A549 (cell line): ENCODE measurements around the gene LINGO4. TPM values are rescaled to one million over a fixed set of nuclear protein-coding genes. Genes with fewer than 3 reads are reported as not detected.

ENCODE experiments used
- ATAC-seq, 2 experiments: fragments of 200-7000 bp in 1 of 2; fragments of >200 bp in 1 of 2; cut with Nextera tagmentation in 1 of 2; cut with Tn5 transposase in 1 of 2; 3 replicates each; pipeline versions ENCODE4 v1.8.0 to v1.9.1; 2018 to 2020; ENCODE audit warnings: mild to moderate bottlenecking in 1 of 2, moderate library complexity in 1 of 2
- CTCF ChIA-PET: fragments of 300-600 bp; sonication (Branson Sonifier 250); formaldehyde crosslinking; extraction: SDS; loops from one replicate; lab custom pipeline; 2021; ENCODE audit warnings: antibody characterized with exemption, inconsistent platforms; lab: Yijun Ruan, JAX
- POLR2A ChIA-PET: fragments of 350-600 bp; formaldehyde crosslinking; extraction: SDS; loops from one replicate; lab custom pipeline; 2021; ENCODE audit warnings: antibody characterized with exemption, inconsistent platforms; lab: Yijun Ruan, JAX
- DNase-seq, 2 experiments: peaks; one replicate each; pipeline versions ENCODE4 v3.0.0 to v3.0.0-alpha.2; 2011 to 2016; ENCODE audit warnings: low read depth in 1 of 2, low spot score in 1 of 2
- FAIRE-seq: peaks from 2 replicates; lab custom pipeline; 2011; peaks lifted over from hg19 to GRCh38; lab: Jason Lieb, UNC
- H3K27ac ChIP-seq, 2 experiments: fragments of >200 bp; sonication (Bioruptor Twin); formaldehyde crosslinking; 3 replicates each; pipeline ENCODE4 v1.5.1; 2016 to 2017
- H3K4me1 ChIP-seq: fragments of >200 bp; sonication (Bioruptor Twin); formaldehyde crosslinking; 3 replicates; pipeline ENCODE4 v1.6.1; 2016
- H3K4me2 ChIP-seq: fragments of >200 bp; sonication (Bioruptor Twin); formaldehyde crosslinking; 3 replicates; pipeline ENCODE4 v1.6.1; 2016
- H3K4me3 ChIP-seq: fragments of >200 bp; sonication (Bioruptor Twin); formaldehyde crosslinking; 3 replicates; pipeline ENCODE4 v1.5.1; 2016
- H3K9me3 ChIP-seq: fragments of >200 bp; sonication (Bioruptor Twin); formaldehyde crosslinking; 3 replicates; pipeline ENCODE4 v1.6.1; 2016
- EHF ChIP-seq: fragments of 250-450 bp; sonication (Bioruptor Pico); IDR thresholded peaks from 2 replicates; pipeline ENCODE4 v1.5.0; 2020; ENCODE audit warnings: mild to moderate bottlenecking
- GATA3 ChIP-seq: IDR thresholded peaks from 2 replicates; pipeline ENCODE4 v1.6.1; 2012; ENCODE audit warnings: borderline replicate concordance
- HDAC2 ChIP-seq: fragments of 200-600 bp; sonication (generic); IDR thresholded peaks from 2 replicates; pipeline ENCODE4 v1.6.1; 2016
- HEYL ChIP-seq: fragments of 250-450 bp; sonication (Bioruptor Pico); IDR thresholded peaks from 2 replicates; pipeline ENCODE4 v1.8.0; 2021; ENCODE audit warnings: mild to moderate bottlenecking, moderate library complexity
- HOXB5 ChIP-seq: fragments of 250-450 bp; sonication (Bioruptor Pico); IDR thresholded peaks from 2 replicates; pipeline ENCODE4 v1.5.0; 2020; ENCODE audit warnings: mild to moderate bottlenecking, moderate library complexity
- JUN ChIP-seq, 2 experiments: fragments of >200 bp; sonication (Bioruptor Twin); formaldehyde crosslinking; IDR thresholded peaks; 2 replicates in 1 of 2; 3 replicates in 1 of 2; pipeline ENCODE4 v1.6.1; 2016 to 2017
- MAZ ChIP-seq: fragments of 150-350 bp; IDR thresholded peaks from 2 replicates; pipeline ENCODE4 v1.6.1; 2014; ENCODE audit warnings: antibody characterized with exemption, low read depth, low read length, borderline replicate concordance
- POLR2AphosphoS2 ChIP-seq: conservative IDR thresholded peaks from 2 replicates; pipeline ENCODE4 v1.6.1; 2012; ENCODE audit warnings: low read length, improper control_type of control experiment, inconsistent platforms
- RARB ChIP-seq: fragments of 250-450 bp; sonication (Bioruptor Pico); IDR thresholded peaks from 2 replicates; pipeline ENCODE4 v1.8.0; 2021; ENCODE audit warnings: mild to moderate bottlenecking, moderate library complexity
- RCOR1 ChIP-seq: fragments of 150-350 bp; IDR thresholded peaks from 2 replicates; pipeline ENCODE4 v1.6.1; 2014; ENCODE audit warnings: antibody characterized with exemption, low read length, low read depth
- RFX5 ChIP-seq: fragments of 450-650 bp; IDR thresholded peaks from 2 replicates; pipeline ENCODE4 v1.7.1; 2014; ENCODE audit warnings: antibody characterized with exemption, mild to moderate bottlenecking, moderate library complexity
- SREBF2 ChIP-seq: fragments of 450-650 bp; IDR thresholded peaks from 2 replicates; pipeline ENCODE4 v1.6.1; 2014; ENCODE audit warnings: mild to moderate bottlenecking, moderate library complexity
- TFCP2L1 ChIP-seq: fragments of 250-450 bp; sonication (Bioruptor Pico); IDR thresholded peaks from 2 replicates; pipeline ENCODE4 v1.5.0; 2021; ENCODE audit warnings: mild to moderate bottlenecking
- ZNF302 ChIP-seq: fragments of 250-450 bp; sonication (Bioruptor Pico); IDR thresholded peaks from 2 replicates; pipeline ENCODE4 v1.9.0; 2021; ENCODE audit warnings: inconsistent platforms, mild to moderate bottlenecking, moderate library complexity
- WGBS: methylation state at CpG from one replicate; pipeline ENCODE4 v1.1.6; 2017; ENCODE audit errors: missing lambda C conversion rate; 5-methylcytosine and 5-hydroxymethylcytosine counted together
- polyA plus RNA-seq, 4 experiments: library from polyadenylated mRNA; depleted of rRNA in 3 of 4; stranded (reverse); fragments of >200 nt; fragmentation: RNase III in 1 of 4; extraction: RNeasy Plus Mini Kit Qiagen cat#74134 plus additional on column Dnase treatment in 1 of 4; gene quantifications; 2 replicates in 3 of 4; 3 replicates in 1 of 4; pipeline ENCODE4 v1.2.3, GENCODE V29; 2011 to 2017
- TF ChIP-seq, protein P1 (sequence below): fragments of 250-450 bp; sonication (Bioruptor Pico); IDR thresholded peaks from 2 replicates; pipeline ENCODE4 v1.5.0; 2021; ENCODE audit warnings: mild to moderate bottlenecking, moderate library complexity, borderline replicate concordance
- TF ChIP-seq, protein P2 (sequence below): IDR thresholded peaks from 2 replicates; pipeline ENCODE4 v1.6.1; 2012
- TF ChIP-seq, protein P3 (sequence below): fragments of >200 bp; sonication (Bioruptor Twin); formaldehyde crosslinking; IDR thresholded peaks from 3 replicates; pipeline ENCODE4 v1.6.1; 2016
- TF ChIP-seq, protein P4 (sequence below): fragments of >200 bp; sonication (Bioruptor Twin); formaldehyde crosslinking; IDR thresholded peaks from 3 replicates; pipeline ENCODE4 v1.5.1; 2016
- TF ChIP-seq, protein P5 (sequence below): fragments of 150-350 bp; IDR thresholded peaks from 2 replicates; pipeline ENCODE4 v1.6.1; 2014; ENCODE audit warnings: low read depth, mild to moderate bottlenecking, low read length

The LINGO4 gene
- polyA plus RNA-seq, 2 of the 4 experiments (the other 2 are of a cell fraction), result not detected

DNA sequence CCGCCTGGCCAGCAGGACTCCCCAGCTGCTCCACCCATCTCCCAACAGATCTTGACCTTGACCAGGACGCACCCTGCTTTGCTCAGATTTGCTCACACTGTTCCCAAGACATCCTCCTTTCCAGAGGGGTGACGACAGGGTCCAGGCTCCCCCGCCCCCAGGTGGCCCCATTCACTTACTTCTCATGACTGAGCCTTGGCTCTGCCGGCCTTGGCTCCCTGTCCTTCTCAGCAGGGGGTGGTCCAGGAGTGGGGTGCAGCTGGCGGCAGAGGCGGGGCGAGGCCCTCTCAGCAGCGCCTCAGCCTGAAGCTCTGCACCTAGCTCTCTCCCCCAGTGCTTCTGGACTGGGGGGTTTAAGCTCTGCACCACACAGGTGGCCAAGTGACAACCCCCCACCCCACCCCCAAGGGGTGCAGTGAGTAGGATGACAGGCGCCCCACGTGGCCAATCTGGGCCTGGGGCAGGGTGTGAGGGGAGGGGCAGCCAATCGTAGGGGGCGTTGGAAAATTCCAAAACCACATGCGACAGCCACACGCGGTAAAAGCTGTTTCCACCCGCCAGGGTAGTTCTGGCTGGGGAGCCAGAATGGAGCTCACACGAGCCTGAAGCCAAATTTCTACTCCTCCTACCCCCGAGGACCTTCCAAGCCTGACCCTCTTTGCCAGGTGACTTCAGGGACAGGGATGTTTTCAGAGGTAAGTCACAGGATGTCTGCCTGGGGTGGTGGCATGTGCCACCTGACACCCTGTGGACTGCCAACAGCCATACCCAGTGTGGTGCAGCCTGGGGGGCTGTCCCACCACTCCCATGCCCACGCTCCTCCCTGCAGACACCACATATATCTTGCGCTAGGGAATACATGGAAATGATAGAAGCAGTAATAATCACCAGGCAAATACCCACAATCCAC, 20.8 kb upstream of the LINGO4 start (continued):
- TF ChIP-seq ZNF302, result no peak

DNA sequence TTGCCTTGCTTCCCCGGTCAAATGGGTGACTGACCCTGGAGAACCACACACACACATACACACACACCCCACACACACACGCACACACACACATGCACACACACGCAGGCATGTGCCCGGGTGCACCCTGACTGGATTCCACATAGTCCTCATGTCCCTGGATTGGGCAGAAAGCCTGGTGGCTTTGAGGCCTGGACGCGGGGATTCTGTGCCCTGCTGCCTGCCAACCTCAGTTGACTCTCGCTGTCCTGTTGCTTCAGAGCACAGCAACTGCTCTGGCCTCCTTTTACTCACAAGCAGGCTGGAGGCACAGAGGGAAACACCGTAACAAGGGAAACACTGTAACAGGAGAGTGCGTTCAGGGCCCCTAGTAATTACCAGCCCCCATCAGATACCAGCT, 20.0 kb upstream of the LINGO4 start:
- Histone ChIP-seq H3K4me1 (peaks cover 10% of the 10 kb centered on the region), H3K4me3 (no peak overlapping the region), H3K9me3 (no peaks in the 10 kb centered on the region), H3K27ac (no peak overlapping the region), H3K4me2 (no peak overlapping the region)
- WGBS, result 75% methylated on average over 9 of the region's 9 CpGs
- ChIA-PET POLR2A (no interaction called here), CTCF (interaction anchor here (1.1 to 8.7 kb wide), 4 partner anchors 8 to 90 kb away, joined by 3 to 77 read pairs (median 4); no protein-coding TSS in a partner anchor)
- no peak for TF ChIP-seq MAZ
- TF ChIP-seq SREBF2, result no peak
- no peak for TF ChIP-seq RFX5
- TF ChIP-seq RCOR1, result no peak
- FAIRE-seq (no peak), DNase-seq (no peak), ATAC-seq (no peak)

DNA sequence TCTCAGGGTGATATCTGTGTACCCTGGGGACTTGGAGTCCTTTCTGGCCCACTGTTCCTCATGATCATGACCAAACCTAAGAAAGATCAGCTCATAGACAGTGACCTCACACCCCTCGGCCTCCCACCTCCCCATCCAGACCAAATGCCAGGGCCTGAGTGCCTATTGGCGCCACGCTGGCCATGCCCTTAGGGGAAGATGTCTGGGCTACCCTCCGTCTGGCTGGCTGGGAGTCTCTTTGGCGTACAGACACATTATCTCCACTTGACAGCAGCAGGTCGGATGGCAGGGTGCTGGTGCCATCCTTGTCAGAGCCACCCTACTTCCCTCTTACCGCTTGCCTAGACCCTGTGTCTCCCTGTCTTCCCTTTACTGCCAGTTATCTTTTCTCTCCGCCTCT, 18.0 kb upstream of the LINGO4 start:
- CTCF ChIA-PET, result interaction anchor here (0.9 to 8.7 kb wide), 6 partner anchors 10 to 44 kb away, joined by 3 to 77 read pairs (median 4); no protein-coding TSS in a partner anchor

More for the DNA sequence above, 18.0 kb upstream of the LINGO4 start:
- H3K4me1 ChIP-seq, result peaks cover 16% of the 10 kb centered on the region
- H3K27ac ChIP-seq, result no peak overlapping the region
- no peaks in the 10 kb centered on the region for H3K9me3 ChIP-seq
- no peak overlapping the region for H3K4me2 ChIP-seq
- POLR2A ChIA-PET, result no interaction called here
- DNase-seq, result no peak
- ATAC-seq, result no peak
- FAIRE-seq, result no peak
- 62% methylated on average over 8 of the region's 8 CpGs for WGBS
- TF ChIP-seq RFX5 (no peak), POLR2AphosphoS2 (no peak), JUN (IDR thresholded peaks at IDR 0.05) (no peak), RCOR1 (no peak), HEYL (no peak), GATA3 (no peak), HOXB5 (CRISPR knock-in tag) (no peak), RARB (CRISPR knock-in tag) (no peak), EHF (CRISPR knock-in tag) (no peak), TFCP2L1 (CRISPR knock-in tag) (no peak), HDAC2 (no peak)
- TF ChIP-seq, protein P1, sequence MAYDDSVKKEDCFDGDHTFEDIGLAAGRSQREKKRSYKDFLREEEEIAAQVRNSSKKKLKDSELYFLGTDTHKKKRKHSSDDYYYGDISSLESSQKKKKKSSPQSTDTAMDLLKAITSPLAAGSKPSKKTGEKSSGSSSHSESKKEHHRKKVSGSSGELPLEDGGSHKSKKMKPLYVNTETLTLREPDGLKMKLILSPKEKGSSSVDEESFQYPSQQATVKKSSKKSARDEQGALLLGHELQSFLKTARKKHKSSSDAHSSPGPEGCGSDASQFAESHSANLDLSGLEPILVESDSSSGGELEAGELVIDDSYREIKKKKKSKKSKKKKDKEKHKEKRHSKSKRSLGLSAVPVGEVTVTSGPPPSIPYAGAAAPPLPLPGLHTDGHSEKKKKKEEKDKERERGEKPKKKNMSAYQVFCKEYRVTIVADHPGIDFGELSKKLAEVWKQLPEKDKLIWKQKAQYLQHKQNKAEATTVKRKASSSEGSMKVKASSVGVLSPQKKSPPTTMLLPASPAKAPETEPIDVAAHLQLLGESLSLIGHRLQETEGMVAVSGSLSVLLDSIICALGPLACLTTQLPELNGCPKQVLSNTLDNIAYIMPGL (CRISPR knock-in tag), result no peak
- TF ChIP-seq, protein P2, sequence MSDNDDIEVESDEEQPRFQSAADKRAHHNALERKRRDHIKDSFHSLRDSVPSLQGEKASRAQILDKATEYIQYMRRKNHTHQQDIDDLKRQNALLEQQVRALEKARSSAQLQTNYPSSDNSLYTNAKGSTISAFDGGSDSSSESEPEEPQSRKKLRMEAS, result no peak
- TF ChIP-seq, protein P3, sequence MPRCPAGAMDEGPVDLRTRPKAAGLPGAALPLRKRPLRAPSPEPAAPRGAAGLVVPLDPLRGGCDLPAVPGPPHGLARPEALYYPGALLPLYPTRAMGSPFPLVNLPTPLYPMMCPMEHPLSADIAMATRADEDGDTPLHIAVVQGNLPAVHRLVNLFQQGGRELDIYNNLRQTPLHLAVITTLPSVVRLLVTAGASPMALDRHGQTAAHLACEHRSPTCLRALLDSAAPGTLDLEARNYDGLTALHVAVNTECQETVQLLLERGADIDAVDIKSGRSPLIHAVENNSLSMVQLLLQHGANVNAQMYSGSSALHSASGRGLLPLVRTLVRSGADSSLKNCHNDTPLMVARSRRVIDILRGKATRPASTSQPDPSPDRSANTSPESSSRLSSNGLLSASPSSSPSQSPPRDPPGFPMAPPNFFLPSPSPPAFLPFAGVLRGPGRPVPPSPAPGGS, result no peak
- TF ChIP-seq, protein P4, sequence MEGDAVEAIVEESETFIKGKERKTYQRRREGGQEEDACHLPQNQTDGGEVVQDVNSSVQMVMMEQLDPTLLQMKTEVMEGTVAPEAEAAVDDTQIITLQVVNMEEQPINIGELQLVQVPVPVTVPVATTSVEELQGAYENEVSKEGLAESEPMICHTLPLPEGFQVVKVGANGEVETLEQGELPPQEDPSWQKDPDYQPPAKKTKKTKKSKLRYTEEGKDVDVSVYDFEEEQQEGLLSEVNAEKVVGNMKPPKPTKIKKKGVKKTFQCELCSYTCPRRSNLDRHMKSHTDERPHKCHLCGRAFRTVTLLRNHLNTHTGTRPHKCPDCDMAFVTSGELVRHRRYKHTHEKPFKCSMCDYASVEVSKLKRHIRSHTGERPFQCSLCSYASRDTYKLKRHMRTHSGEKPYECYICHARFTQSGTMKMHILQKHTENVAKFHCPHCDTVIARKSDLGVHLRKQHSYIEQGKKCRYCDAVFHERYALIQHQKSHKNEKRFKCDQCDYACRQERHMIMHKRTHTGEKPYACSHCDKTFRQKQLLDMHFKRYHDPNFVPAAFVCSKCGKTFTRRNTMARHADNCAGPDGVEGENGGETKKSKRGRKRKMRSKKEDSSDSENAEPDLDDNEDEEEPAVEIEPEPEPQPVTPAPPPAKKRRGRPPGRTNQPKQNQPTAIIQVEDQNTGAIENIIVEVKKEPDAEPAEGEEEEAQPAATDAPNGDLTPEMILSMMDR, result no peak
- TF ChIP-seq, protein P5, sequence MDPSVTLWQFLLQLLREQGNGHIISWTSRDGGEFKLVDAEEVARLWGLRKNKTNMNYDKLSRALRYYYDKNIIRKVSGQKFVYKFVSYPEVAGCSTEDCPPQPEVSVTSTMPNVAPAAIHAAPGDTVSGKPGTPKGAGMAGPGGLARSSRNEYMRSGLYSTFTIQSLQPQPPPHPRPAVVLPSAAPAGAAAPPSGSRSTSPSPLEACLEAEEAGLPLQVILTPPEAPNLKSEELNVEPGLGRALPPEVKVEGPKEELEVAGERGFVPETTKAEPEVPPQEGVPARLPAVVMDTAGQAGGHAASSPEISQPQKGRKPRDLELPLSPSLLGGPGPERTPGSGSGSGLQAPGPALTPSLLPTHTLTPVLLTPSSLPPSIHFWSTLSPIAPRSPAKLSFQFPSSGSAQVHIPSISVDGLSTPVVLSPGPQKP, result no peak
- no peak overlapping the region for H3K4me3 ChIP-seq
